B cell (primary cell): ENCODE measurements around the gene SPACA4. TPM values are rescaled to one million over a fixed set of nuclear protein-coding genes. Genes with fewer than 3 reads are reported as not detected.
A peak's percentile ranks its signal among the peaks of the same experiment; 100 is the strongest.

Experiments used
- ATAC-seq: fragments of 200-7000 bp; cut with Tn5 transposase; one replicate; pipeline ENCODE4 v1.10.0; 2021; ENCODE audit warnings: low read depth, mild to moderate bottlenecking, moderate number of reproducible peaks, moderate library complexity
- CTCF ChIA-PET: fragments of 350-600 bp; sonication (Branson Sonifier 250); formaldehyde crosslinking; loops from one replicate; lab custom pipeline; 2021; ENCODE audit warnings: antibody characterized with exemption, inconsistent platforms; lab: Charles Lee
- POLR2A ChIA-PET: fragments of 350-600 bp; sonication (Branson Sonifier 250); formaldehyde crosslinking; loops from one replicate; lab custom pipeline; 2021; ENCODE audit warnings: antibody characterized with exemption; lab: Charles Lee
- DNase-seq: peaks from one replicate; pipeline ENCODE4 v3.0.0; 2013
- H2AFZ ChIP-seq: 2 replicates; pipeline ENCODE4 v1.6.1; 2012; ENCODE audit warnings: mild to moderate bottlenecking, low read depth, low read length; ENCODE audit not compliant: insufficient read depth, poor library complexity, severe bottlenecking
- H3K27ac ChIP-seq, 2 donors: 1 replicate in 1 of 2; 2 replicates in 1 of 2; pipeline ENCODE4 v1.5.1; 2012 to 2013; ENCODE audit warnings: low read length in 2 of 2, mild to moderate bottlenecking in 2 of 2, moderate library complexity in 1 of 2
- H3K27me3 ChIP-seq, 4 experiments: fragments of 200-600 bp in 1 of 4; sonication (generic) in 1 of 4; replicated peaks in 1 of 4; 1 replicate in 2 of 4; 2 replicates in 2 of 4; pipeline versions ENCODE4 v1.6.1 to v1.7.0; 2013 to 2016; ENCODE audit warnings: low read length in 3 of 4, mild to moderate bottlenecking in 2 of 4, mixed read lengths in 1 of 4, moderate library complexity in 1 of 4; ENCODE audit not compliant: insufficient read depth in 4 of 4, control insufficient read depth in 3 of 4; ENCODE audit errors: control extremely low read depth in 1 of 4
- H3K36me3 ChIP-seq, 2 experiments: replicated peaks in 1 of 2; 1 replicate in 1 of 2; 2 replicates in 1 of 2; pipeline versions ENCODE4 v1.6.1 to v1.7.1; 2013; ENCODE audit warnings: low read length in 1 of 2; ENCODE audit not compliant: insufficient read depth in 2 of 2, control insufficient read depth in 1 of 2; ENCODE audit errors: control extremely low read depth in 1 of 2, extremely low read depth in 1 of 2
- H3K4me1 ChIP-seq, 2 donors: fragments of 200-600 bp in 1 of 2; sonication (generic) in 1 of 2; 1 replicate in 1 of 2; 2 replicates in 1 of 2; pipeline versions ENCODE4 v1.5.1 to v1.6.1; 2013 to 2017; ENCODE audit warnings: low read length in 2 of 2; ENCODE audit not compliant: control insufficient read depth in 2 of 2, insufficient read depth in 2 of 2
- H3K4me2 ChIP-seq: replicated peaks from 2 replicates; pipeline ENCODE3; 2012; ENCODE audit warnings: mild to moderate bottlenecking, low read depth, low read length; ENCODE audit not compliant: poor library complexity, severe bottlenecking
- H3K4me3 ChIP-seq, 5 experiments: fragments of 200-600 bp in 1 of 5; sonication (generic) in 1 of 5; 1 replicate in 3 of 5; 2 replicates in 2 of 5; pipeline versions ENCODE4 v1.5.1 to v1.7.0; 2011 to 2016; ENCODE audit warnings: low read length in 4 of 5, mild to moderate bottlenecking in 4 of 5, low read depth in 2 of 5, control low read depth in 1 of 5, moderate library complexity in 1 of 5; ENCODE audit not compliant: insufficient read depth in 1 of 5; ENCODE audit errors: control extremely low read depth in 1 of 5, extremely low read depth in 1 of 5
- H3K79me2 ChIP-seq: fragments of 200-600 bp; sonication (generic); one replicate; pipeline ENCODE4 v1.6.0; 2016; ENCODE audit warnings: low read length; ENCODE audit not compliant: control insufficient read depth, insufficient read depth
- H3K9ac ChIP-seq: fragments of 200-600 bp; sonication (generic); 2 replicates; pipeline ENCODE4 v1.6.1; 2017; ENCODE audit warnings: mild to moderate bottlenecking, low read length, moderate library complexity
- H3K9me3 ChIP-seq, 3 donors: one replicate each; pipeline versions ENCODE4 v1.6.1 to v1.7.1; 2013; ENCODE audit warnings: low read length in 2 of 3; ENCODE audit not compliant: control insufficient read depth in 2 of 3, insufficient read depth in 1 of 3; ENCODE audit errors: control extremely low read depth in 1 of 3
- H4K20me1 ChIP-seq: 2 replicates; pipeline ENCODE4 v1.6.0; 2012; ENCODE audit warnings: mild to moderate bottlenecking, low read length; ENCODE audit not compliant: insufficient read depth, control insufficient read depth, poor library complexity, severe bottlenecking
- H3K27ac Mint-ChIP-seq: one replicate; pipeline ENCODE4 v1.8.0; 2021; ENCODE audit warnings: mixed read lengths
- H3K27me3 Mint-ChIP-seq: one replicate; pipeline ENCODE4 v1.8.0; 2021; ENCODE audit warnings: mixed read lengths
- H3K4me1 Mint-ChIP-seq: one replicate; pipeline ENCODE4 v1.8.0; 2021; ENCODE audit warnings: mixed read lengths
- H3K4me3 Mint-ChIP-seq: one replicate; pipeline ENCODE4 v1.8.0; 2021; ENCODE audit warnings: mixed read lengths
- H3K9me3 Mint-ChIP-seq: one replicate; pipeline ENCODE4 v1.8.0; 2022; ENCODE audit warnings: mixed read lengths; ENCODE audit not compliant: insufficient read depth
- EZH2 ChIP-seq: IDR thresholded peaks from 2 replicates; pipeline ENCODE4 v1.6.1; 2012; ENCODE audit warnings: borderline replicate concordance, low read depth, mild to moderate bottlenecking, moderate library complexity, low read length; ENCODE audit not compliant: insufficient read depth, poor library complexity, severe bottlenecking
- WGBS: methylation state at CpG from one replicate; pipeline ENCODE4 v1.1.5; 2013; ENCODE audit warnings: missing lambda C conversion rate; ENCODE audit not compliant: insufficient coverage; 5-methylcytosine and 5-hydroxymethylcytosine counted together
- intact Hi-C: fragments of 100-400 bp; cut with micrococcal nuclease; formaldehyde crosslinking; loops from one replicate; pipeline ENCODE4 v1.10.0; 2022
- polyA plus RNA-seq: library from polyadenylated mRNA; depleted of rRNA; stranded (reverse); fragments of >200 nt; gene quantifications from 2 replicates; pipeline ENCODE4 v1.2.3, GENCODE V29; 2012
- total RNA-seq, 2 donors: library from RNA; stranded (reverse); fragments of 120-200 nt in 1 of 2; gene quantifications; 1 replicate in 1 of 2; 2 replicates in 1 of 2; pipeline versions ENCODE4 v1.2.3 to v1.2.4, GENCODE V29; 2013 to 2022
- TF ChIP-seq, protein P1 (sequence below): fragments of 200-600 bp; IDR thresholded peaks from one replicate; pipeline ENCODE4 v1.8.0; 2022; ENCODE audit warnings: antibody characterized with exemption, mild to moderate bottlenecking

The SPACA4 gene
- total and polyA plus RNA-seq, 2 donors (not counting 1 experiment from before 2014, with no cell fraction given) = not detected

DNA sequence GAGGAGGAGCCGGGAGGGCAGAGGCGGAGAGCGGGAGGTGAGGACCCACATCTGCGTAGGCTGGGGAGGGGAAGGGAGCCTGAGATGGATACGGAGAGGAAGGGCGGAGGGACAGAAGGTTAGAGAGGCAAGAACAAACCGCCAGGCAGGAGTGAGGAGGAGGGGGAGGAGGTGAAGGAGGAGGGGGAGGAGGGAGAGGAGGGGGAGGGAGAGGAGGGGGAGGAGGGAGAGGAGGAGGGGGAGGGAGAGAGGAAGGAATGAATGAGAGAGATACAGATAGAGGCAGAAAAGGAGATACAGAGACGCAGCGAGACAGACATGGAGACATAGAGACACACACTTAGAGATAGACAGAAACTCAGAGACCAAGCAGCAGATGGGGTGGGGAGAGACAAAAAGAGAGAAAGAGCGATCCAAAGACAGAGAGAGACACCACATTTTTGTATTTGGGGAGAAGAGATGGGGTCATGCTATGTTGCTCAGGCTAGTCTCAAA, 40.2 kb downstream of the SPACA4 start:
- peak overlapping the region in 4 of 5 experiments; percentile 53 to 95 (median 76) for H3K4me3 ChIP-seq

GRCh38 chr19:48648134-48648533, 41.6 kb downstream of the SPACA4 start:
- Mint-ChIP-seq H3K9me3 (no peaks in the 10 kb centered on the region), H3K27me3 (no peaks in the 10 kb centered on the region), H3K4me3 (peak overlapping the region; percentile 59), H3K27ac (peak overlapping the region; percentile 87), H3K4me1 (peaks cover 52% of the 10 kb centered on the region)
- Histone ChIP-seq H3K36me3 (no peaks in the 10 kb centered on the region), H3K4me2 (no peak overlapping the region), H3K9me3 (peaks cover 0 to 8% (median 0%) of the 10 kb centered on the region in 3 donors), H4K20me1 (no peaks in the 10 kb centered on the region), H3K4me3 (no peak overlapping the region), H3K27ac (peak overlapping the region in 1 of 2 donors; percentile 48), H3K79me2 (peaks cover 26% of the 10 kb centered on the region), H2AFZ (no peak overlapping the region), H3K9ac (no peak overlapping the region), H3K27me3 (no peaks in the 10 kb centered on the region), H3K4me1 (peaks cover 23 to 48% of the 10 kb centered on the region in 2 donors)
- ChIA-PET CTCF (interaction anchor here (0.7 to 2.7 kb wide), 6 partner anchors 14 to 629 kb away, joined by 3 to 20 read pairs (median 4); no protein-coding TSS in a partner anchor), POLR2A (interaction anchor here (0.6 to 1.2 kb wide), 4 partner anchors 10 to 317 kb away, joined by 5 to 12 read pairs (median 8); partner anchors contain the start of gene FTL)
- intact Hi-C loops = no loop called here
- TF ChIP-seq EZH2 = no peak
- TF ChIP-seq, protein P1, sequence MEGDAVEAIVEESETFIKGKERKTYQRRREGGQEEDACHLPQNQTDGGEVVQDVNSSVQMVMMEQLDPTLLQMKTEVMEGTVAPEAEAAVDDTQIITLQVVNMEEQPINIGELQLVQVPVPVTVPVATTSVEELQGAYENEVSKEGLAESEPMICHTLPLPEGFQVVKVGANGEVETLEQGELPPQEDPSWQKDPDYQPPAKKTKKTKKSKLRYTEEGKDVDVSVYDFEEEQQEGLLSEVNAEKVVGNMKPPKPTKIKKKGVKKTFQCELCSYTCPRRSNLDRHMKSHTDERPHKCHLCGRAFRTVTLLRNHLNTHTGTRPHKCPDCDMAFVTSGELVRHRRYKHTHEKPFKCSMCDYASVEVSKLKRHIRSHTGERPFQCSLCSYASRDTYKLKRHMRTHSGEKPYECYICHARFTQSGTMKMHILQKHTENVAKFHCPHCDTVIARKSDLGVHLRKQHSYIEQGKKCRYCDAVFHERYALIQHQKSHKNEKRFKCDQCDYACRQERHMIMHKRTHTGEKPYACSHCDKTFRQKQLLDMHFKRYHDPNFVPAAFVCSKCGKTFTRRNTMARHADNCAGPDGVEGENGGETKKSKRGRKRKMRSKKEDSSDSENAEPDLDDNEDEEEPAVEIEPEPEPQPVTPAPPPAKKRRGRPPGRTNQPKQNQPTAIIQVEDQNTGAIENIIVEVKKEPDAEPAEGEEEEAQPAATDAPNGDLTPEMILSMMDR = no peak
- no CpG with 5 or more reads among the region's 2 CpGs for WGBS
- ATAC-seq (no peak), DNase-seq (no peak)

More for the DNA sequence above, 40.2 kb downstream of the SPACA4 start:
- POLR2A ChIA-PET = interaction anchor here (0.6 to 2.4 kb wide), 8 partner anchors 9 to 347 kb away, joined by 3 to 22 read pairs (median 8); partner anchors contain the start of genes DBP, GYS1, RPL18 and RUVBL2
- Histone ChIP-seq H3K27ac (peak overlapping the region; percentile 74 to 80), H3K9ac (peak overlapping the region; percentile 87), H3K27me3 (no peaks in the 10 kb centered on the region), H3K36me3 (no peaks in the 10 kb centered on the region), H3K4me2 (peak overlapping the region; percentile 99), H3K4me1 (peaks cover 23 to 45% of the 10 kb centered on the region in 2 donors), H3K79me2 (peaks cover 38% of the 10 kb centered on the region), H2AFZ (peak overlapping the region; percentile 97), H4K20me1 (no peaks in the 10 kb centered on the region), H3K9me3 (peaks cover 0 to 8% (median 0%) of the 10 kb centered on the region in 3 donors)
- 0% methylated on average over 5 of the region's 10 CpGs for WGBS
- TF ChIP-seq, protein P1 = no peak
- TF ChIP-seq EZH2 = no peak
- no peak for ATAC-seq
- Mint-ChIP-seq H3K4me1 (peaks cover 49% of the 10 kb centered on the region), H3K9me3 (no peaks in the 10 kb centered on the region), H3K4me3 (peak overlapping the region; percentile 96), H3K27ac (peak overlapping the region; percentile 92), H3K27me3 (no peaks in the 10 kb centered on the region)
- CTCF ChIA-PET = interaction anchor here (1.0 to 3.5 kb wide), 9 partner anchors 10 to 324 kb away, joined by 3 to 51 read pairs (median 9); partner anchors contain the start of gene DBP
- peak; percentile 46 for DNase-seq
- intact Hi-C loops = loop anchor here (1.0 to 2.0 kb wide), 9 partner anchors 8 to 319 kb away; partner anchors contain the start of gene FTL
